ENCODE measurements around the gene UFM1. TPM values are rescaled to one million over a fixed set of nuclear protein-coding genes. Genes with fewer than 3 reads are reported as not detected.

The UFM1 gene
- total RNA-seq, 2 experiments from 2014 or later: 68.7 to 70.3 TPM

DNA sequence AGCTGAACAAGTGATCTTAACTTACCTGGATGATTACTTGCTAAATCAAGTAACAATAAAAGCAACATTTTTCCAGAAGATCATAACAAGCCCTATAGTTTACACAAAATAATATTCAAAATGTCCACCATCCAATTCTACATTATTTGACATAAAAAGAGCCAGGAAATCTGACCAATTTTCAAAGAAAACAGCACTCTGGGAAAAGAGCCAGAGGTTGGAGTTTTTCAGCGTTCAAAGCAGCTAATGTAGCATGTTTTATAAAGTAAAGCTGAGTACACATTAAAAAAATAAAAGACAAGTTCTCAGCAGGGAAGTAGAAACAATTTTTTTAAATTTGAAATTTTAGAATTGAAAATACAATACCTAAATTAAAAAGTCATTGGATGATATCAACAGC lies 62.6 kb downstream of the UFM1 start:
- H3K27ac Mint-ChIP-seq: no peak overlapping the region
- CTCF ChIA-PET: no interaction called here
- peaks cover 2% of the 10 kb centered on the region for H3K9me3 Mint-ChIP-seq
- H3K4me3 ChIP-seq (ENCODE audit: low read length): no peak overlapping the region
- H3K27ac ChIP-seq (ENCODE audit: low read depth in 1 of 2, low read length in 2 of 2): no peak overlapping the region
- POLR2A ChIA-PET: no interaction called here
- TF ChIP-seq, protein P1, sequence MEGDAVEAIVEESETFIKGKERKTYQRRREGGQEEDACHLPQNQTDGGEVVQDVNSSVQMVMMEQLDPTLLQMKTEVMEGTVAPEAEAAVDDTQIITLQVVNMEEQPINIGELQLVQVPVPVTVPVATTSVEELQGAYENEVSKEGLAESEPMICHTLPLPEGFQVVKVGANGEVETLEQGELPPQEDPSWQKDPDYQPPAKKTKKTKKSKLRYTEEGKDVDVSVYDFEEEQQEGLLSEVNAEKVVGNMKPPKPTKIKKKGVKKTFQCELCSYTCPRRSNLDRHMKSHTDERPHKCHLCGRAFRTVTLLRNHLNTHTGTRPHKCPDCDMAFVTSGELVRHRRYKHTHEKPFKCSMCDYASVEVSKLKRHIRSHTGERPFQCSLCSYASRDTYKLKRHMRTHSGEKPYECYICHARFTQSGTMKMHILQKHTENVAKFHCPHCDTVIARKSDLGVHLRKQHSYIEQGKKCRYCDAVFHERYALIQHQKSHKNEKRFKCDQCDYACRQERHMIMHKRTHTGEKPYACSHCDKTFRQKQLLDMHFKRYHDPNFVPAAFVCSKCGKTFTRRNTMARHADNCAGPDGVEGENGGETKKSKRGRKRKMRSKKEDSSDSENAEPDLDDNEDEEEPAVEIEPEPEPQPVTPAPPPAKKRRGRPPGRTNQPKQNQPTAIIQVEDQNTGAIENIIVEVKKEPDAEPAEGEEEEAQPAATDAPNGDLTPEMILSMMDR (IDR thresholded peaks at IDR 0.05): no peak
- ATAC-seq (ENCODE audit: poor library complexity) (no peak), DNase-seq (no peak)
- intact Hi-C loops (cut with DNase I, micrococcal nuclease): no loop called here
- no peak overlapping the region for H3K4me3 Mint-ChIP-seq
- H3K4me1 ChIP-seq (ENCODE audit: insufficient read depth, low read length): no peaks in the 10 kb centered on the region
- no peaks in the 10 kb centered on the region for H3K9me3 ChIP-seq (ENCODE audit: control insufficient read depth in 1 of 2, insufficient read depth in 1 of 2, low read length in 2 of 2)
- H3K27me3 Mint-ChIP-seq: peaks cover 7% of the 10 kb centered on the region
- no peaks in the 10 kb centered on the region for H3K36me3 Mint-ChIP-seq (ENCODE audit: low read depth)
- no peaks in the 10 kb centered on the region for H3K27me3 ChIP-seq (ENCODE audit: control insufficient read depth in 1 of 2, insufficient read depth in 2 of 2, low read length in 2 of 2)
- no peaks in the 10 kb centered on the region for H3K36me3 ChIP-seq (ENCODE audit: insufficient read depth, low read length)
- peaks cover 8% of the 10 kb centered on the region for H3K4me1 Mint-ChIP-seq (ENCODE audit: low read depth)

All from CD4-positive, alpha-beta T cell (primary cell).